Bladder microvascular endothelial cell (primary cell): Measurements from ENCODE around the gene LCE1F. TPM values are rescaled to one million over a fixed set of nuclear protein-coding genes. Genes with fewer than 3 reads are reported as not detected.

Source experiments
- total RNA-seq: library from RNA; depleted of rRNA; stranded (reverse); fragments of >200 nt; gene quantifications from 2 replicates; pipeline ENCODE4 v1.2.3, GENCODE V29; 2014

The LCE1F gene, protein sequence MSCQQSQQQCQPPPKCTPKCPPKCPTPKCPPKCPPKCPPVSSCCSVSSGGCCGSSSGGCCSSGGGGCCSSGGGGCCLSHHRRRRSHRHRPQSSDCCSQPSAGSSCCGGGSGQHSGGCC
- not detected in 2 replicates for total RNA-seq

DNA sequence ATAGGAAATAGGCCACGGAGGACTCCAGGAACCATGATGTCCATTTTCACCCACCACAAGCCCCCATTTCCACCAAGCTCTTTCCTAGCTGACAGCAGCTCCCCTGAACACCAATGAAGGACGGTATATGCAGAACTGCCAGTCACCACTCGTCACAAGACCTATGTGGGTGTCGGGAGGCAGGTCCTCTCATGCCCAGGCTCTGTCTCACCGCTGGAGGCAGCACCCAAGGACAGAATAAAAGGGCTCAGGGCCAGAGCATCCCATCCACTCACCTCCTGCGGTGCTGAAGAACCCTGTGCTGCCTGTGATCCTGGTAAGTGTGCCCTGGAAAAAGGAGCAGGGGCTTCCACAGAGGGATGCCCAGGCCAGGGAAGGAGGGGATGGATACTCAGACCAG, at the start of gene LCE1F:
TSS of gene LCE1F (plus strand) at position 266 of the 400 bp plus-strand sequence. CDS start 1,232 bp downstream, outside the sequence.

GRCh38 chr1:152757747-152758146, 17.2 kb upstream of the LCE1F start, which contains the start of gene KPRP:
Gene KPRP, plus strand, starts transcription at chr1:152758025. Its CDS starts 1,564 bp downstream, at chr1:152759589.

DNA sequence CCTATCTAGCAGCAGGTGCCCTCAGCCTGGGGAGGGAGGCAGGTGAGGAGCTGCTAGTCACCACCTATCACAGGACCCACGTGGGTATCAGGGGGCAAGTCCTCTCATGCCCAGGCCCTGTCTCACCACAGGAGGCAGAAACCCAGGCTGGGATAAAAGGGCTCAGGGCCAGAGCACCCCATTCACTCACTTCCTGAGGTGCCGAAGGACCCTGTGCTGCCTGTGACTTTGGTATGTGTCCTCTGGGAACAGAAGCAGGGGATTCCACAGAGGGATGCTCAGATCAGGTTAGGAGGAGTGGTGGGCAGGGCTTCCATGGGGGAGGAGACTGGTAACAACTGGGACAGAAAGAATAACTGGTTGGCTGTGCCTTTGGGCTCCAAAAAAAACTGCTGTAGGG, 11.1 kb downstream of the LCE1F start, which contains the start of gene LCE1E:
TSS of gene LCE1E (plus strand) at position 181 of the 400 bp plus-strand sequence. CDS start 1,043 bp downstream, outside the sequence.

DNA sequence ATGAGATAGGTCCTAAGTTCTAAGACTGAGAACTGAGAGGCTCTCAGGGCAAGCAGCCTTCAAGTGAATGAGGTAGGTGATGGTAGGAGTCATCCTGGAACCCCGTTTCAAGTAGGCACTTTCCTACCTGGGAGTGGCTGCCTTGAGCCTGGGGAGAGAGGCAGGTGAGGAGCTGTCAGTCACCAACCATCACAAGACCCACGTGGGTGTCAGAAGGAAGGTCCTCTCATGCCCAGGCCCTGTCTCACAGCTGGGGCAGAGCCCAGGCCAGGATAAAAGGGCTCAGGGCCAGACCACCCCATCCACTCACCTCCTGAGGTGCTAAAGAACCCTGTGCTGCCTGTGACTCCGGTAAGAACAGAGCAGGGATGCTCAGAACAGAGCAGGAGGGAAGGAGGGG, 21.5 kb downstream of the LCE1F start, which contains the start of gene LCE1D:
TSS of gene LCE1D (plus strand) at position 301 of the 400 bp plus-strand sequence. CDS start 1,074 bp downstream, outside the sequence.

GRCh38 chr1:152806576-152806975, 31.6 kb downstream of the LCE1F start, which contains the start of gene LCE1C:
Gene LCE1C, minus strand, starts transcription at chr1:152806651. Its CDS starts 1,173 bp downstream, at chr1:152805478.

DNA sequence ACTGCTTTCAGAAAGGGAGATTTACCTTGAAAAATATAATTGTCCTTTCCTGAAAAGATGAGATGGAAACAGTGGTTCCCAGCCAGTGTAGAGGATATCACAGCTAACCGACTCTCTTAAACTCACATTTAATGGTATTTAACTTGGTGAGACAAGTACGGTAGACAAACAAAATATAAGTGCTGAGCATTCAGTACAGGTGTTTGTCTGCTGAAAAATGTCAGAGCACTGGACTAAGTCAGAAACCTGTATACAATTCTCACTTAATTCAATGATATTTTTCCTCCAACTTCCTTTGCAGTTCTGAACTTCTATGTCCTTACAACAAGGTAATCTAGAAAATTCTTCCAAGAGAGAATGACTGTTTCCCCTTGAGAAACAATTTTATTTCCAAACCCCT, 36.7 kb downstream of the LCE1F start, which contains the start of gene LCE1B:
TSS of gene LCE1B (plus strand) at position 301 of the 400 bp plus-strand sequence. CDS start 476 bp downstream, outside the sequence.

Other genes starting within 250 kb of the LCE1F start
- gene LCE3E, start 208.4 kb upstream of the LCE1F start, total RNA-seq = not detected in 2 replicates
- not detected in 2 replicates for gene LCE3D, start 194.6 kb upstream of the LCE1F start, total RNA-seq
- not detected in 2 replicates for gene LCE3C, start 174.9 kb upstream of the LCE1F start, total RNA-seq
- gene LCE3B, start 161.3 kb upstream of the LCE1F start, total RNA-seq = not detected in 2 replicates
- not detected in 2 replicates for gene LCE3A, start 152.0 kb upstream of the LCE1F start, total RNA-seq
- not detected in 2 replicates for gene LCE2D, start 111.8 kb upstream of the LCE1F start, total RNA-seq
- gene LCE2C, start 99.9 kb upstream of the LCE1F start, total RNA-seq = not detected in 2 replicates
- not detected in 2 replicates for gene LCE2B, start 89.0 kb upstream of the LCE1F start, total RNA-seq
- gene LCE2A, start 76.8 kb upstream of the LCE1F start, total RNA-seq = not detected in 2 replicates
- gene LCE4A, start 67.0 kb upstream of the LCE1F start, total RNA-seq = not detected in 2 replicates
- gene KPRP, start 17.1 kb upstream of the LCE1F start, total RNA-seq = not detected in 2 replicates
- gene LCE1E, start 11.1 kb downstream of the LCE1F start, total RNA-seq = not detected in 2 replicates
- not detected in 2 replicates for gene LCE1D, start 21.6 kb downstream of the LCE1F start, total RNA-seq
- not detected in 2 replicates for gene LCE1C, start 31.5 kb downstream of the LCE1F start, total RNA-seq
- gene LCE1B, start 36.8 kb downstream of the LCE1F start, total RNA-seq = not detected in 2 replicates
- gene LCE1A, start 52.3 kb downstream of the LCE1F start, total RNA-seq = not detected in 2 replicates
- gene LCE6A, start 67.7 kb downstream of the LCE1F start, total RNA-seq = not detected in 2 replicates
- not detected in 2 replicates for gene LCE7A, start 84.9 kb downstream of the LCE1F start, total RNA-seq
- gene SMCP, start 103.2 kb downstream of the LCE1F start, total RNA-seq = not detected in 2 replicates
- not detected in 2 replicates for gene IVL, start 133.4 kb downstream of the LCE1F start, total RNA-seq
- not detected in 2 replicates for gene SPRR5, start 172.1 kb downstream of the LCE1F start, total RNA-seq
- not detected in 2 replicates for gene SPRR4, start 195.5 kb downstream of the LCE1F start, total RNA-seq
- gene SPRR1A, start 208.9 kb downstream of the LCE1F start, total RNA-seq = not detected in 2 replicates
- not detected in 2 replicates for gene SPRR3, start 226.6 kb downstream of the LCE1F start, total RNA-seq